IMR-90 (cell line): ENCODE results near the gene POLR3A. TPM values are rescaled to one million over a fixed set of nuclear protein-coding genes. Genes with fewer than 3 reads are reported as not detected.
A peak's percentile ranks its signal among the peaks of the same experiment; 100 is the strongest.

Experiments used
- ATAC-seq: fragments of 200-7000 bp; cut with Tn5 transposase; 2 replicates; pipeline ENCODE4 v1.9.1; 2020; ENCODE audit warnings: low read depth, mild to moderate bottlenecking, moderate library complexity
- BruUV-seq: library from RNA; stranded (reverse); fragments of 400-500 nt; replicated peaks from 2 replicates; lab custom pipeline; 2021; lab: Mats Ljungman, UMichigan
- CTCF ChIA-PET: fragments of 300-600 bp; formaldehyde crosslinking; extraction: SDS; loops from one replicate; lab custom pipeline; 2021; ENCODE audit warnings: antibody characterized with exemption; lab: Yijun Ruan, JAX
- POLR2A ChIA-PET: fragments of 300-600 bp; sonication (Branson Sonifier 250); formaldehyde crosslinking; loops from one replicate; lab custom pipeline; 2022; ENCODE audit warnings: antibody characterized with exemption; ENCODE audit not compliant: unreplicated experiment; lab: Charles Lee
- DNase-seq: peaks from one replicate; pipeline ENCODE4 v3.0.0; 2013
- H2AFZ ChIP-seq: replicated peaks from 2 replicates; pipeline ENCODE3; 2013; ENCODE audit warnings: low read length, mild to moderate bottlenecking; ENCODE audit not compliant: poor library complexity
- H2AK5ac ChIP-seq: 2 replicates; pipeline ENCODE4 v1.6.1; 2013; ENCODE audit warnings: low read depth, low read length, inconsistent platforms
- H2AK9ac ChIP-seq: replicated peaks from 2 replicates; pipeline ENCODE3; 2013; ENCODE audit warnings: mild to moderate bottlenecking, low read depth, low read length, moderate library complexity; ENCODE audit not compliant: poor library complexity
- H2BK120ac ChIP-seq: 2 replicates; pipeline ENCODE4 v1.6.1; 2013; ENCODE audit warnings: low read depth, low read length, inconsistent platforms
- H2BK15ac ChIP-seq: 3 replicates; pipeline ENCODE4 v1.6.1; 2013; ENCODE audit warnings: low read depth, low read length, inconsistent platforms
- H2BK20ac ChIP-seq: 2 replicates; pipeline ENCODE4 v1.6.1; 2013; ENCODE audit warnings: low read depth, mild to moderate bottlenecking, inconsistent platforms, low read length, moderate library complexity
- H2BK5ac ChIP-seq: 2 replicates; pipeline ENCODE4 v1.6.1; 2013; ENCODE audit warnings: mild to moderate bottlenecking, low read depth, low read length, inconsistent platforms; ENCODE audit not compliant: poor library complexity, severe bottlenecking
- H3K14ac ChIP-seq: replicated peaks from 2 replicates; pipeline ENCODE4 v1.6.1; 2013; ENCODE audit warnings: low read depth, low read length, inconsistent platforms
- H3K18ac ChIP-seq: 2 replicates; pipeline ENCODE4 v1.6.1; 2013; ENCODE audit warnings: low read depth, low read length, control low read depth
- H3K23ac ChIP-seq: 2 replicates; pipeline ENCODE4 v1.6.1; 2013; ENCODE audit warnings: low read depth, low read length, inconsistent platforms
- H3K27ac ChIP-seq: 2 replicates; pipeline ENCODE4 v1.5.1; 2013; ENCODE audit warnings: mild to moderate bottlenecking, control low read depth, low read length; ENCODE audit not compliant: insufficient read depth
- H3K27me3 ChIP-seq: 2 replicates; pipeline ENCODE4 v1.6.1; 2013; ENCODE audit warnings: low read length; ENCODE audit not compliant: control insufficient read depth, insufficient read depth
- H3K36me3 ChIP-seq: 2 replicates; pipeline ENCODE4 v1.6.1; 2013; ENCODE audit warnings: low read length, mixed read lengths; ENCODE audit not compliant: control insufficient read depth, insufficient read depth
- H3K4ac ChIP-seq: 2 replicates; pipeline ENCODE4 v1.6.1; 2013; ENCODE audit warnings: low read depth, low read length, inconsistent platforms
- H3K4me1 ChIP-seq: 2 replicates; pipeline ENCODE4 v1.6.1; 2013; ENCODE audit warnings: low read length, mixed read lengths; ENCODE audit not compliant: control insufficient read depth, insufficient read depth
- H3K4me2 ChIP-seq: 2 replicates; pipeline ENCODE4 v1.6.1; 2013; ENCODE audit warnings: low read depth, mild to moderate bottlenecking, control low read depth, low read length, moderate library complexity
- H3K4me3 ChIP-seq: 2 replicates; pipeline ENCODE4 v1.5.1; 2013; ENCODE audit warnings: low read depth, mild to moderate bottlenecking, control low read depth, low read length, moderate library complexity; ENCODE audit not compliant: insufficient read depth
- H3K56ac ChIP-seq: 2 replicates; pipeline ENCODE4 v1.6.1; 2013; ENCODE audit warnings: low read length, inconsistent platforms; ENCODE audit not compliant: insufficient read depth; ENCODE audit errors: extremely low read depth
- H3K79me1 ChIP-seq, 2 experiments: 2 replicates each; pipeline ENCODE4 v1.6.1; 2013; ENCODE audit warnings: low read length in 2 of 2, inconsistent platforms in 1 of 2, low read depth in 1 of 2
- H3K9ac ChIP-seq: 2 replicates; pipeline ENCODE4 v1.6.1; 2013; ENCODE audit warnings: low read depth, low read length, control low read depth
- H3K9me1 ChIP-seq: 2 replicates; pipeline ENCODE4 v1.6.1; 2013; ENCODE audit warnings: low read length, inconsistent platforms; ENCODE audit not compliant: insufficient read depth
- H3K9me3 ChIP-seq: 2 replicates; pipeline ENCODE4 v1.6.1; 2013; ENCODE audit warnings: low read length; ENCODE audit not compliant: control insufficient read depth, insufficient read depth
- H4K20me1 ChIP-seq: 2 replicates; pipeline ENCODE4 v1.6.1; 2013; ENCODE audit warnings: low read length, inconsistent platforms; ENCODE audit not compliant: insufficient read depth
- H4K5ac ChIP-seq: 2 replicates; pipeline ENCODE4 v1.6.1; 2013; ENCODE audit warnings: mild to moderate bottlenecking, low read depth, low read length, control low read depth
- H4K8ac ChIP-seq, 2 experiments: 2 replicates each; pipeline ENCODE4 v1.6.1; 2013; ENCODE audit warnings: low read depth in 2 of 2, low read length in 2 of 2, control low read depth in 1 of 2, inconsistent platforms in 1 of 2
- H4K91ac ChIP-seq: 2 replicates; pipeline ENCODE4 v1.6.1; 2013; ENCODE audit warnings: low read depth, low read length, inconsistent platforms; ENCODE audit not compliant: insufficient read depth
- BHLHE40 ChIP-seq: fragments of 150-350 bp; IDR thresholded peaks from 2 replicates; pipeline ENCODE4 v1.6.1; 2016; ENCODE audit warnings: mild to moderate bottlenecking, low read depth, low read length
- CEBPB ChIP-seq: IDR thresholded peaks from 2 replicates; pipeline ENCODE4 v1.6.1; 2012; ENCODE audit warnings: low read depth, low read length, improper control_type of control experiment
- CHD1 ChIP-seq: IDR thresholded peaks from 2 replicates; pipeline ENCODE4 v1.6.1; 2012; ENCODE audit warnings: low read depth, low read length, improper control_type of control experiment
- CTCF ChIP-seq: conservative IDR thresholded peaks from 2 replicates; pipeline ENCODE4 v1.5.1; 2012; ENCODE audit warnings: mild to moderate bottlenecking, low read depth, low read length, improper control_type of control experiment
- FOS ChIP-seq: fragments of 150-350 bp; IDR thresholded peaks from 2 replicates; pipeline ENCODE4 v1.6.1; 2016; ENCODE audit warnings: low read depth, low read length
- MAFK ChIP-seq: IDR thresholded peaks from 2 replicates; pipeline ENCODE4 v1.6.1; 2012; ENCODE audit warnings: low read depth, low read length, improper control_type of control experiment
- MAZ ChIP-seq: IDR thresholded peaks from 2 replicates; pipeline ENCODE4 v1.6.1; 2012; ENCODE audit warnings: low read depth, mild to moderate bottlenecking, low read length, improper control_type of control experiment, moderate library complexity, borderline replicate concordance
- MXI1 ChIP-seq: IDR thresholded peaks from 2 replicates; pipeline ENCODE4 v1.6.1; 2012; ENCODE audit warnings: low read depth, mild to moderate bottlenecking, low read length, moderate library complexity, borderline replicate concordance
- POLR2A ChIP-seq: IDR thresholded peaks from 2 replicates; pipeline ENCODE4 v1.6.1; 2012; ENCODE audit warnings: mild to moderate bottlenecking, low read depth, low read length
- RAD21 ChIP-seq: IDR thresholded peaks from 2 replicates; pipeline ENCODE4 v1.6.1; 2012; ENCODE audit warnings: low read length, improper control_type of control experiment
- RFX5 ChIP-seq: IDR thresholded peaks from 2 replicates; pipeline ENCODE4 v1.8.0; 2012; ENCODE audit warnings: low read depth, mild to moderate bottlenecking, low read length, moderate library complexity
- SMC3 ChIP-seq: fragments of 150-350 bp; IDR thresholded peaks from 2 replicates; pipeline ENCODE4 v1.6.1; 2016; ENCODE audit warnings: low read depth, mild to moderate bottlenecking, antibody characterized with exemption, low read length, moderate library complexity
- USF2 ChIP-seq: fragments of 150-350 bp; IDR thresholded peaks from 2 replicates; pipeline ENCODE4 v1.6.1; 2017; ENCODE audit warnings: mild to moderate bottlenecking, antibody characterized with exemption, low read length, low read depth
- WGBS, 2 experiments: methylation state at CpG; one replicate each; pipeline versions ENCODE4 v1.1.5 to v1.1.7; 2013; ENCODE audit warnings: missing lambda C conversion rate in 2 of 2; ENCODE audit not compliant: insufficient read length in 1 of 2; ENCODE audit errors: extremely low coverage in 2 of 2; 5-methylcytosine and 5-hydroxymethylcytosine counted together
- dilution Hi-C: fragments of 300-500 bp; cut with HindIII; formaldehyde crosslinking; loops from one replicate; pipeline ENCODE4 v1.14.3; 2018; ENCODE audit warnings: low sequenced_read_pairs; ENCODE audit not compliant: unreplicated experiment
- in situ Hi-C: fragments of 300-500 bp; cut with MboI; formaldehyde crosslinking; loops from 3 replicates; pipeline ENCODE4 v1.14.3; 2019; ENCODE audit warnings: low sequenced_read_pairs, inconsistent platforms, mixed read lengths
- intact Hi-C: fragments of 100-400 bp; cut with micrococcal nuclease; formaldehyde crosslinking; loops from 2 replicates; pipeline ENCODE4 v1.10.0; 2022
- polyA plus RNA-seq, 3 experiments: library from polyadenylated mRNA; depleted of rRNA; stranded (reverse); fragments of >200 nt; gene quantifications; 2 replicates each; pipeline ENCODE4 v1.2.3, GENCODE V29; 2012; ENCODE audit warnings: low replicate concordance in 1 of 3
- total RNA-seq: library from RNA; depleted of rRNA; stranded (reverse); fragments of >200 nt; gene quantifications from 2 replicates; pipeline ENCODE4 v1.2.3, GENCODE V29; 2012

The POLR3A gene
- total and polyA plus RNA-seq, 2 of the 4 experiments (the other 2 are of a cell fraction) = 11.9 to 24.4 TPM

- TF ChIP-seq RAD21 = no peak
- TF ChIP-seq SMC3 = no peak
- no peak for TF ChIP-seq FOS
- no peak for TF ChIP-seq MAFK
Observed at GRCh38 chr10:77983384-77984341, 45.7 kb downstream of the POLR3A start (continued).

- Histone ChIP-seq H3K14ac (no peak overlapping the region), H3K9me1 (peaks cover 11% of the 10 kb centered on the region), H2AFZ (no peak overlapping the region), H3K36me3 (peaks cover 70% of the 10 kb centered on the region), H3K4me2 (no peak overlapping the region), H2AK9ac (peak overlapping the region; percentile 35), H2AK5ac (no peak overlapping the region), H4K8ac (no peak overlapping the region), H3K9me3 (no peaks in the 10 kb centered on the region), H2BK5ac (no peak overlapping the region), H3K4ac (no peak overlapping the region), H3K18ac (no peak overlapping the region), H4K91ac (no peak overlapping the region), H3K79me1 (peaks cover 7 to 27% of the 10 kb centered on the region in 2 experiments; a peak in 3 of 4 replicates), H2BK15ac (no peak overlapping the region), H3K27me3 (no peaks in the 10 kb centered on the region), H3K27ac (no peak overlapping the region), H3K4me1 (peaks cover 3% of the 10 kb centered on the region; the same call in 1 of the 2 replicates), H2BK20ac (no peak overlapping the region), H3K23ac (no peak overlapping the region), H4K20me1 (no peaks in the 10 kb centered on the region), H2BK120ac (no peak overlapping the region), H4K5ac (no peak overlapping the region), H3K9ac (no peak overlapping the region), H3K4me3 (no peak overlapping the region), H3K56ac (no peak overlapping the region)
- ChIA-PET CTCF (no interaction called here), POLR2A (no interaction called here)
- 100% methylated on average over 4 of the region's 13 CpGs; no CpG with 5 or more reads in 1 of the 2 experiments for WGBS, 2 experiments
- dilution Hi-C loops (no loop called here), intact Hi-C loops (no loop called here), in situ Hi-C loops (loop anchor here (5.0 kb wide), 1 partner anchor 41 kb away; no protein-coding TSS in a partner anchor)
- no peak for ATAC-seq
- BruUV-seq = no TSS peak
- DNase-seq = no peak
- no peak for TF ChIP-seq MXI1
- TF ChIP-seq POLR2A = no peak
- TF ChIP-seq MAZ = no peak
- TF ChIP-seq FOS = no peak
- no peak for TF ChIP-seq CTCF
- no peak for TF ChIP-seq CEBPB
- no peak for TF ChIP-seq RAD21
- no peak for TF ChIP-seq CHD1
- TF ChIP-seq SMC3 = no peak
- no peak for TF ChIP-seq BHLHE40
- no peak for TF ChIP-seq RFX5
- no peak for TF ChIP-seq USF2
Observed at GRCh38 chr10:77981281-77981680, 48.0 kb downstream of the POLR3A start.
